Activated CD8-positive, alpha-beta T cell treated with anti-CD3 and anti-CD28 coated beads for 36 hours (primary cell): ENCODE results near the gene PIP5KL1. TPM values are rescaled to one million over a fixed set of nuclear protein-coding genes. Genes with fewer than 3 reads are reported as not detected.

Source experiments
- ATAC-seq: fragments of 200-7000 bp; cut with Tn5 transposase; one replicate; pipeline ENCODE4 v1.10.0; 2021; ENCODE audit warnings: mild to moderate bottlenecking, moderate library complexity
- CTCF ChIA-PET: fragments of 350-600 bp; sonication (Branson Sonifier 250); formaldehyde crosslinking; loops from one replicate; lab custom pipeline; 2021; ENCODE audit warnings: antibody characterized with exemption; lab: Charles Lee
- POLR2A ChIA-PET: fragments of 350-600 bp; sonication (Branson Sonifier 250); formaldehyde crosslinking; loops from one replicate; lab custom pipeline; 2021; ENCODE audit warnings: antibody characterized with exemption; lab: Charles Lee
- DNase-seq: peaks from one replicate; pipeline ENCODE4 v3.0.0-alpha.2; 2020
- H3K27ac Mint-ChIP-seq: one replicate; pipeline ENCODE4 v1.8.0; 2021; ENCODE audit warnings: mild to moderate bottlenecking, mixed read lengths
- H3K27me3 Mint-ChIP-seq: one replicate; pipeline ENCODE4 v1.8.0; 2021; ENCODE audit warnings: mixed read lengths
- H3K36me3 Mint-ChIP-seq: one replicate; pipeline ENCODE4 v1.8.0; 2021; ENCODE audit warnings: low read depth, mixed read lengths
- H3K4me1 Mint-ChIP-seq: one replicate; pipeline ENCODE4 v1.8.0; 2021; ENCODE audit warnings: low read depth, mixed read lengths
- H3K4me3 Mint-ChIP-seq: one replicate; pipeline ENCODE4 v1.8.0; 2021; ENCODE audit warnings: mild to moderate bottlenecking, moderate library complexity, mixed read lengths
- H3K9me3 Mint-ChIP-seq: one replicate; pipeline ENCODE4 v1.8.0; 2021; ENCODE audit warnings: mixed read lengths
- intact Hi-C: fragments of 100-400 bp; cut with micrococcal nuclease; formaldehyde crosslinking; loops from one replicate; pipeline ENCODE4 v1.10.0; 2022
- total RNA-seq, 2 experiments: library from RNA; stranded (reverse); gene quantifications; one replicate each; pipeline ENCODE4 v1.2.3, GENCODE V29; 2021
- TF ChIP-seq, protein P1 (sequence below): fragments of 200-600 bp; IDR thresholded peaks from one replicate; pipeline ENCODE4 v1.8.0; 2022; ENCODE audit warnings: antibody characterized with exemption, mild to moderate bottlenecking

PIP5KL1 gene
- total RNA-seq, 2 experiments from 2014 or later = 1.7 to 2.5 TPM

DNA sequence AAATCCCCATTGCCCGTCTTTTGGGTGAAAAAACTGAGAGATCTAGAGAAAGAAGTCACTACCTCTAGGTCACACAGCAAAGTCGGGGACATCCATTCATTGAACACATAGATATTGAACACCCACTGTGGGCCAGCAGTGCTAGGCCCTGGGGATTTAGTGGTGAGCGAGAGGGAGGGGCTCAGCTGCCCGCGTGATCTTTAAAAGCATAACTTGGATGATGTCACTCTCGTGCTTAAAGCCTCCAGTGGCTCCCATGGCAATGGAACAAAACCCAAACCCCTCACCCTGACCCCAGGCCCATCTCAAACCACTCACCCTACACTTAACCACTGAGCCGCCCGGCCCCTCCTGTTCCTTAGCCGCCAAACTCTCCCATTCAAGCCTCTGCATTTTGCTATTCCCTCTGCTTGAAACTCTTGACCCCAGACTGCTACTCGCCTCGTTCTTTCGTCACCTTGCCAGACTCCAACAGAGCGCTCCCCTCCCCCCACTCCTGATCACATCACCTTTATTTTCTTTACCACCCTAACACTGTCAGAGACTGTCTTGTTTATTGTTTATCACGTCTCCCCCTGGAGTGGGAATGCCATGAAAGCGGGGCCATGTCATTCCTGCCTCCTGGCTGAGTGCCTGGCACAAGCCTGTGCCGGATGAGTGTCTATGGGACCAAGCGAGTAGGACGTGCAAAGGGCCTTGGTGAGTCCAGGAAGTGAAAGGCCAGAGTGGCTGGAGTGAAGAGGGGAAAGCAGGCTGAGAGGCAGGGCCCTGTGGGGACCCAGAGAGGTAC, 710 bp upstream of the PIP5KL1 start:
- Mint-ChIP-seq H3K4me1 (peaks cover 43% of the 10 kb centered on the region), H3K9me3 (no peaks in the 10 kb centered on the region), H3K27ac (no peak overlapping the region)

DNA sequence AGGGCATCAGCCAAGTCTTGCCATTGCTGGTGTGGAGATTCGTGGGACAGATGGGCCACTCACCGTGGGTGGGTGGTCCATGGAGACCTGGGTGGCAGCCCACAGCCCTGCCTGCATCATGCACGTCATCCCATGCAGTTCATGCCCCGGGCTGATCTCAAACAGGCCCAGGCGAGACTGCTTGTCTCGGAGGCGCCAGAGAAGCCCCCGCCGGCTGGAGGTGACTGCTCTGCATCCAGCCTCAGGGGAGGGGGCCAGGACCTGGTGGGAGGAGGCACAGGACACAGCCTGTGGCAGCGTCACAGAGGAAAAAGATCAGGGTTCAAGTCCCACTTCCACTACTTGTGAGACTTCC, 975 bp downstream of the PIP5KL1 start:
- TF ChIP-seq, protein P1, sequence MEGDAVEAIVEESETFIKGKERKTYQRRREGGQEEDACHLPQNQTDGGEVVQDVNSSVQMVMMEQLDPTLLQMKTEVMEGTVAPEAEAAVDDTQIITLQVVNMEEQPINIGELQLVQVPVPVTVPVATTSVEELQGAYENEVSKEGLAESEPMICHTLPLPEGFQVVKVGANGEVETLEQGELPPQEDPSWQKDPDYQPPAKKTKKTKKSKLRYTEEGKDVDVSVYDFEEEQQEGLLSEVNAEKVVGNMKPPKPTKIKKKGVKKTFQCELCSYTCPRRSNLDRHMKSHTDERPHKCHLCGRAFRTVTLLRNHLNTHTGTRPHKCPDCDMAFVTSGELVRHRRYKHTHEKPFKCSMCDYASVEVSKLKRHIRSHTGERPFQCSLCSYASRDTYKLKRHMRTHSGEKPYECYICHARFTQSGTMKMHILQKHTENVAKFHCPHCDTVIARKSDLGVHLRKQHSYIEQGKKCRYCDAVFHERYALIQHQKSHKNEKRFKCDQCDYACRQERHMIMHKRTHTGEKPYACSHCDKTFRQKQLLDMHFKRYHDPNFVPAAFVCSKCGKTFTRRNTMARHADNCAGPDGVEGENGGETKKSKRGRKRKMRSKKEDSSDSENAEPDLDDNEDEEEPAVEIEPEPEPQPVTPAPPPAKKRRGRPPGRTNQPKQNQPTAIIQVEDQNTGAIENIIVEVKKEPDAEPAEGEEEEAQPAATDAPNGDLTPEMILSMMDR = no peak
- peak overlapping the region; percentile 15 for H3K4me3 Mint-ChIP-seq
- no peaks in the 10 kb centered on the region for H3K9me3 Mint-ChIP-seq
- peaks cover 11% of the 10 kb centered on the region for H3K36me3 Mint-ChIP-seq
- peaks cover 4% of the 10 kb centered on the region for H3K27me3 Mint-ChIP-seq
- peaks cover 31% of the 10 kb centered on the region for H3K4me1 Mint-ChIP-seq
- DNase-seq (no peak), ATAC-seq (no peak)
- H3K27ac Mint-ChIP-seq = no peak overlapping the region
- intact Hi-C loops = no loop called here
- ChIA-PET POLR2A (interaction anchor here (1.0 to 1.9 kb wide), 3 partner anchors 7 to 98 kb away, joined by 3 to 13 read pairs (median 5); partner anchors contain the start of gene DPM2), CTCF (interaction anchor here (0.9 to 3.0 kb wide), 6 partner anchors 8 to 188 kb away, joined by 3 to 10 read pairs (median 4); no protein-coding TSS in a partner anchor)

More for the DNA sequence above, 710 bp upstream of the PIP5KL1 start:
- ChIA-PET CTCF (interaction anchor here (0.6 to 1.4 kb wide), 4 partner anchors 9 to 104 kb away, joined by 3 to 4 read pairs (median 3); no protein-coding TSS in a partner anchor), POLR2A (interaction anchor here (1.5 kb wide), 2 partner anchors 10 to 96 kb away, joined by 5 read pairs; no protein-coding TSS in a partner anchor)
- DNase-seq (peak; percentile 45), ATAC-seq (peak; percentile 29)
- Mint-ChIP-seq H3K36me3 (peaks cover 24% of the 10 kb centered on the region), H3K27me3 (no peaks in the 10 kb centered on the region), H3K4me3 (peak overlapping the region; percentile 51)
- TF ChIP-seq, protein P1 = no peak
- intact Hi-C loops = no loop called here

DNA sequence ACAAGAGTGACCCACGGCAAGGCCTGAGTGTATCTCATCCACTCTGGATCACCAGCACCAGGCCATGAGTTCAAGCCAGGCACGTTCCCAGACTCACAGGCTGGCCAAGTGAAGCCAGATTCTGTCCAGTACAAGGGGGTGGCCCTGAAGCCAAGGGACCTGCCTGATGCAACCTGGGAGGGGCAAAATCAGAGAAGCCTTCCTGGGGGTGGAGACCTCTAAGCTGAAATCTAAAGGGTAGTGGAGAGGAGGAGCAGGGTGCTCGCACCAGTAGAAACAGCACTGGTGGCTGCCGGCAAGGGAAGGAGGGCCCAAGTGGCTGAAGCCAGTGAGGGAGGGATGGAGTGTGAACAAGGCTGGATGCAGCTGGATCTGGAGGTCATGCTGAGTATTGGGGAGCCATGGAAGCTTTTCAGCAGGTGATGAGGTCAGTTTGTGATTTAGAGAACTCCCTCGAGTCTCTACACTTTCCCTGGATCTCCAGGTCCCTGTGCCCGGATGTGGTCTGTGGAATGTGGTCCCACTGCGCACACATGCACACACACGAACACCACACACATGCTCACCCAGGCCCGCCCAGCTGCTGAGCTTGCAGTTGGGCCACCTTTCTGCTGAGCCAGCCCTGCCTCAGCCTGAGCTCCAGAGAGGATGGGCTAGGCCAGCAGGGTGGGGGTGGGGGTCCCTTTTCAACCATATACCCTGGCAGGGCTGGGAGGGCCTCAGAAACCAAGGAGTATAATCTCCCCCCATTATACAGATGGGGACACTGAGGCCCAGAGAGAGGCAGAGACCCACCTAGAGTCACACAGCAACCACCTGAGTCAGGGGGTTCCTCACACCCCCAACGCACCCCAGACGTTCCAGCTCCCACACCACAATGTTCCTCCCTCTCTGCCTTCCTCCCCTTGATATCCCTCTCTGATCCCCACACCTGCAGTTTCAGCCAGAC, 1.6 kb downstream of the PIP5KL1 start:
- POLR2A ChIA-PET = interaction anchor here (1.3 to 1.9 kb wide), 4 partner anchors 8 to 126 kb away, joined by 3 to 13 read pairs (median 4); partner anchors contain the start of genes DPM2 and FPGS

DNA sequence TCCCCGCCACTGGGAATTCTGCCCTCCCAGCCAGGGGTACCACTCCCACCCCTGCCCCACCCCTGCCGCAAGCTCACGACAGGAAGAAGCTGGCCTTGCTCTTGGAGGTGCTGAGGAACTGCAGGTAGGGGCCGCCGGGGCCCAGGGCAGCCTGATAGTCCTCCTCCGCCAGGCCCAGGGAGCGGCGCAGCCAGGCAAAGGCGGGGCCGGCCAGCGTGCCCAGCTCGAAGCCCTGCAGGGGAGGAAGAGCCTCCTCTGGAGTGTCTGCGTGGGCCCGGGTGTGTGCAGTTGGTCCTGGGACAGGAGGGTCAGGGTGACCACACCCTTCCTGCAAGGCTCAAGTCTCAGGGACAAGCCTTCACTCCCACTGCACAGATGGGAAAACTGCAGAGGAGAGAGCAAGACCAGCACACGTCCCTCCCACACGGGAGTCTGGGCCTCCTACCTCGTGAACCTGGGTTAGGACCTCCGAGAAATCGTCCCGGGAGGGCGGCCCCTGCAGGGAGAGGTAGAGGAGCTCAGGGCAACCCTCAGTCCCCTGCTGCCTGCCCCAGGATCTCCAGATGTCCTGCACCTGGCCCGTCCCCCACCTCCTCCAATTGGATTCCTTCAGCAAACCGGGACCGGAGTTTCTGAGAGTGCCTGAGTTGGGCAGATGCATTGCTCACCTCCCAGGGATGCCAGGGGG, 2.4 kb downstream of the PIP5KL1 start:
- H3K4me1 Mint-ChIP-seq = peaks cover 24% of the 10 kb centered on the region
- peaks cover 4% of the 10 kb centered on the region for H3K36me3 Mint-ChIP-seq
- peaks cover 4% of the 10 kb centered on the region for H3K27me3 Mint-ChIP-seq
- no peak for ATAC-seq
- CTCF ChIA-PET = interaction anchor here (0.6 to 3.0 kb wide), 4 partner anchors 15 to 193 kb away, joined by 3 to 8 read pairs (median 4); partner anchors contain the start of gene TOR2A
- TF ChIP-seq, protein P1 = no peak
- no peaks in the 10 kb centered on the region for H3K9me3 Mint-ChIP-seq
- intact Hi-C loops = no loop called here
- POLR2A ChIA-PET = interaction anchor here (0.5 to 1.9 kb wide), 6 partner anchors 9 to 172 kb away, joined by 3 to 13 read pairs (median 3); partner anchors contain the start of genes DPM2 and FPGS
- DNase-seq = no peak
- H3K27ac Mint-ChIP-seq = no peak overlapping the region
- no peak overlapping the region for H3K4me3 Mint-ChIP-seq

More for the DNA sequence above, 1.6 kb downstream of the PIP5KL1 start:
- Mint-ChIP-seq H3K36me3 (peaks cover 6% of the 10 kb centered on the region), H3K9me3 (no peaks in the 10 kb centered on the region), H3K27me3 (peaks cover 4% of the 10 kb centered on the region), H3K27ac (no peak overlapping the region), H3K4me1 (peaks cover 26% of the 10 kb centered on the region), H3K4me3 (no peak overlapping the region)
- DNase-seq (no peak), ATAC-seq (no peak)
- TF ChIP-seq, protein P1 = no peak
- CTCF ChIA-PET = interaction anchor here (0.9 to 3.0 kb wide), 6 partner anchors 7 to 194 kb away, joined by 3 to 10 read pairs (median 4); partner anchors contain the start of gene TOR2A
- intact Hi-C loops = no loop called here
